GM21390 (cell line): ENCODE data around the gene MAP3K7.
"Not testable (repeated sequence)": the region's sequence is repeated elsewhere in the genome, so short reads cannot be mapped to it uniquely, and the experiment has no call there.

ENCODE experiments used
- ATAC-seq: cut with Tn5 transposase; IDR thresholded peaks from one replicate; pipeline ENCODE4 v1.9.1; 2021; ENCODE audit not compliant: unreplicated experiment

Gene MAP3K7

GRCh38 chr6:90578894-90579549 lies 7.8 kb downstream of the MAP3K7 start:
- no peak for ATAC-seq

- ATAC-seq: no peak
Measured at GRCh38 chr6:90575267-90575666, 11.6 kb downstream of the MAP3K7 start.

- ATAC-seq: no peak
Measured at GRCh38 chr6:90574610-90575009, 12.3 kb downstream of the MAP3K7 start.

GRCh38 chr6:90573624-90574023 lies 13.2 kb downstream of the MAP3K7 start:
- ATAC-seq: no peak

GRCh38 chr6:90572856-90573255 lies 14.0 kb downstream of the MAP3K7 start:
- ATAC-seq: no peak

- no peak for ATAC-seq
Measured at GRCh38 chr6:90569223-90569622, 17.6 kb downstream of the MAP3K7 start.

GRCh38 chr6:90567682-90568081 lies 19.2 kb downstream of the MAP3K7 start:
- not testable (repeated sequence) for ATAC-seq

GRCh38 chr6:90562341-90562740 lies 24.5 kb downstream of the MAP3K7 start:
- not testable (repeated sequence) for ATAC-seq

GRCh38 chr6:90559931-90560330 lies 26.9 kb downstream of the MAP3K7 start:
- ATAC-seq: no peak

GRCh38 chr6:90557006-90557405 lies 29.9 kb downstream of the MAP3K7 start:
- no peak for ATAC-seq

GRCh38 chr6:90547991-90548390 lies 38.9 kb downstream of the MAP3K7 start:
- no peak for ATAC-seq

- ATAC-seq: no peak
Measured at GRCh38 chr6:90547079-90547478, 39.8 kb downstream of the MAP3K7 start.

- no peak for ATAC-seq
Measured at GRCh38 chr6:90545448-90545847, 41.4 kb downstream of the MAP3K7 start.

GRCh38 chr6:90544741-90545140 lies 42.1 kb downstream of the MAP3K7 start:
- ATAC-seq: no peak

GRCh38 chr6:90544081-90544480 lies 42.8 kb downstream of the MAP3K7 start:
- ATAC-seq: no peak

- ATAC-seq: no peak
Measured at GRCh38 chr6:90541221-90541620, 45.7 kb downstream of the MAP3K7 start.

- no peak for ATAC-seq
Measured at GRCh38 chr6:90538278-90539046, 48.4 kb downstream of the MAP3K7 start.

- ATAC-seq: peak; percentile 67
Measured at GRCh38 chr6:90537723-90538258, 49.1 kb downstream of the MAP3K7 start.

- no peak for ATAC-seq
Measured at GRCh38 chr6:90537027-90537426, 49.8 kb downstream of the MAP3K7 start.

- no peak for ATAC-seq
Measured at GRCh38 chr6:90536520-90536919, 50.4 kb downstream of the MAP3K7 start.

GRCh38 chr6:90534337-90535025 lies 52.4 kb downstream of the MAP3K7 start:
- no peak for ATAC-seq
